ENCODE data around the gene SEMA6A. TPM values are rescaled to one million over a fixed set of nuclear protein-coding genes. Genes with fewer than 3 reads are reported as not detected.

SEMA6A gene
- total RNA-seq, 4 donors from 2014 or later: 2.5 to 6.5 (median 2.7) TPM

DNA sequence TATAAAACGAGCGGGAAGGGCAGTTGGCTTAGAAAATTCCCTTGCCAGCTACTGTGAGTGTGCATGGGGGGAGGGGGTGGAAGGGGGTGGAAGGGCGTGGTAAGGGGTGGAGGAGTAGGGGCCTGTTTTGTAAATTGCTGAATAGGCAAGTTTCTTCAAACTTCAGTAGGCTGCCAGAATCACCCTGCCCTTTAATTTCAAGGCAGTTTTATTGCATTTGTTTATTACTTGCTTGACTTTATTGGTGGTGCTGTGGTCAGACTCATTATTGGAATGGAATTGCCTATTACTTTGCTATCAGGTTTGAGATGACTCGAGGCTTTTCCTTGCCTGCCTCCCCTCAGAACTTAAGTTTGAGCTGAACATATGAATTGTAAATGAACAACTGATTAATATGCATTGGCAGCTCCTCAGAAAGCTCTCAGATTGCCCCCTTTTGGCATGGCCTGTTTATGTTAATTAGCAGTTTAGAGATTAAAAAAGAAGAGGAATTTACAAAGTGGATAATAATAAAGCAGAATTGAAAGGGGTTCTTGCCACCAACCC lies 76.0 kb downstream of the SEMA6A start:
- Histone ChIP-seq H3K27me3 (no peaks in the 10 kb centered on the region), H3K27ac (no peak overlapping the region), H3K36me3 (no peaks in the 10 kb centered on the region), H3K4me1 (peaks cover 0 to 8% of the 10 kb centered on the region in 2 donors), H3K4me3 (no peak overlapping the region), H3K9me3 (no peaks in the 10 kb centered on the region)
- TF ChIP-seq POLR2A (IDR thresholded peaks at IDR 0.05): no peak
- TF ChIP-seq, protein P1, sequence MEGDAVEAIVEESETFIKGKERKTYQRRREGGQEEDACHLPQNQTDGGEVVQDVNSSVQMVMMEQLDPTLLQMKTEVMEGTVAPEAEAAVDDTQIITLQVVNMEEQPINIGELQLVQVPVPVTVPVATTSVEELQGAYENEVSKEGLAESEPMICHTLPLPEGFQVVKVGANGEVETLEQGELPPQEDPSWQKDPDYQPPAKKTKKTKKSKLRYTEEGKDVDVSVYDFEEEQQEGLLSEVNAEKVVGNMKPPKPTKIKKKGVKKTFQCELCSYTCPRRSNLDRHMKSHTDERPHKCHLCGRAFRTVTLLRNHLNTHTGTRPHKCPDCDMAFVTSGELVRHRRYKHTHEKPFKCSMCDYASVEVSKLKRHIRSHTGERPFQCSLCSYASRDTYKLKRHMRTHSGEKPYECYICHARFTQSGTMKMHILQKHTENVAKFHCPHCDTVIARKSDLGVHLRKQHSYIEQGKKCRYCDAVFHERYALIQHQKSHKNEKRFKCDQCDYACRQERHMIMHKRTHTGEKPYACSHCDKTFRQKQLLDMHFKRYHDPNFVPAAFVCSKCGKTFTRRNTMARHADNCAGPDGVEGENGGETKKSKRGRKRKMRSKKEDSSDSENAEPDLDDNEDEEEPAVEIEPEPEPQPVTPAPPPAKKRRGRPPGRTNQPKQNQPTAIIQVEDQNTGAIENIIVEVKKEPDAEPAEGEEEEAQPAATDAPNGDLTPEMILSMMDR (IDR thresholded peaks at IDR 0.05 in 4 of 5, conservative IDR thresholded peaks at IDR 0.05 in 1 of 5): no peak
- intact Hi-C loops (cut with DNase I; ENCODE audit: low total_unique reads) (no loop called here), in situ Hi-C loops (cut with MboI; ENCODE audit: low sequenced_read_pairs in 4 of 4) (no loop called here)
- ATAC-seq: no peak
- DNase-seq: no peak

DNA sequence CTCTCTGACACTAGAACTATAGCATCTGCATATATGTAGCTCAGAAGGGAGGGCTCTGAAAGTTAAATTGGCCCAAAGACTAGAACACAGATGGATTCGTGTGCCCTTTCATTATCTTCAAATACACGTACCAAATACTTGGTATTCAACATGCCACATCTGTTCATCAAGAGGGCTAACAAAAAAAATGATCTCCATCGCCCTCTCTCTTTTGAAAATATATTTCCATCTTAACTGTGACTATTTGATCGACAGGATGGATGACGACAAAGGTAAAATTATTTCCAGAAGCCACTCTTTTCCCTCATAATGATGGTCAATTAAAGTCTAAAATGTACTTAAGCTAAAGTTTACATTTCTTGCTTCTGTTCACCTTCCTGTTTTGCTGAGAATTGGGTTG lies 77.0 kb downstream of the SEMA6A start:
- no peak overlapping the region for H3K4me3 ChIP-seq
- DNase-seq (no peak), ATAC-seq (no peak)
- no peaks in the 10 kb centered on the region for H3K27me3 ChIP-seq
- no peaks in the 10 kb centered on the region for H3K9me3 ChIP-seq
- intact Hi-C loops (cut with DNase I; ENCODE audit: low total_unique reads): no loop called here
- H3K36me3 ChIP-seq: no peaks in the 10 kb centered on the region
- in situ Hi-C loops (cut with MboI; ENCODE audit: low sequenced_read_pairs in 4 of 4): no loop called here
- H3K4me1 ChIP-seq: peaks cover 9 to 12% of the 10 kb centered on the region in 2 donors
- no peak overlapping the region for H3K27ac ChIP-seq
- TF ChIP-seq, protein P1 (IDR thresholded peaks at IDR 0.05 in 4 of 5, conservative IDR thresholded peaks at IDR 0.05 in 1 of 5): no peak
- no peak for TF ChIP-seq POLR2A (IDR thresholded peaks at IDR 0.05)

DNA sequence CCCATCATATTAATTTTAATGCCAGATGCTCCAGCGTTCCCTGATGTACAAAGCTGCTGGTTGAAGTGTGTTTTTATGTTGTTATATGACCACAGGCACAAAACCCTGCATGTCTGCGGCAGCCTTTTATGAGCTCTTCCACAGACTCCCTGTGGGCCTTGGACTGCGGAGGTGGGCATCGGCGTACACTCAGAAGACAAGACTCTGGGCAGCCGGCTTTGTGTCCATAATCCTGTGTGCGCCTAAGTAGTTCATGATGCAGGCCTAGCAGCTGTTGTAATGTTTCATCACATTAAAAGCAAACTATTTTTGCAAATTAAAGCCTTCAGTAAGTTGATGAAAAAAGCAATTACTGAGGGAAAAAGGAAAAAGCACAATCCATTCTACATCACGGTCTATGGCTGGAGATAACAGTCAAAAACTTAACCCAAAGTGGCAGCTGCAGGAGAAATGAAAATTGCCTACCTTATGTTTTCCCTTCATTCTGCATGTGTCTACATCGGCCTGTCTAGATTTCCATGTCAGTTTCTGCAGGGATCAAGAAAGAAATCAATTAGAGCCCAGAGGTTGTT lies 78.8 kb downstream of the SEMA6A start:
- TF ChIP-seq POLR2A (IDR thresholded peaks at IDR 0.05): no peak
- TF ChIP-seq, protein P1 (IDR thresholded peaks at IDR 0.05 in 4 of 5, conservative IDR thresholded peaks at IDR 0.05 in 1 of 5): no peak
- H3K36me3 ChIP-seq: no peaks in the 10 kb centered on the region
- intact Hi-C loops (cut with DNase I; ENCODE audit: low total_unique reads): no loop called here

DNA sequence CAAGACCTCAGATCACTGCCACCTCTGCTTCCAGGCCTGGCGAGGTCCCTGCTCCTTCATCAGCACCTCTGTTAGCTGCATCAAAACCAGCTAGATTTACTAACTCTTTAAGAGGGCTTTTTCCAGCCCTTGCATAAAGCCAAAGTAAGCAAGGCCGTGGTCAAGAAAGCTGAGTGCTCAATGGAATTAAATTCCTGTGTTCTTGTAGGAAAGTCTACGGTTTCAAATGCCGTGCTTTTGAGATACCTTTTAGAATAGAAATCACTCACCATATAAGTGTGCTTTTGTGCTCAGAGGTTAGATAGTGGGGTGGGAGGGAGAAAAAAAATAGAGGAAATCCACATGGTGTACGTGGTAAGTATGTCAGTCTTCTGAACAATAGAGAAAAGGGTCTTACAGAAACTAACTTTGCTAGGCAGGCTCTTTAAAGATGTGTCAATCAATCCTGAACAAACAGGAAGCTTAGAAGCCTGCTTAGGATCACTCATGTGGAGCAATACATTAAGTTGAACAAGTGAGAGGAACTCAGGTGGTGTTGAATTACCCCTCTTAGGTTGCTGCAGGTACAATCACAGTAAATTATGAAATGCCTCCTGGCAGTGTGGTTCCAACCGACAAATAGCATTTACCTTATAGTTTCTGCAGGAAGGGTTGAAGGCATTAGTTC lies 79.7 kb downstream of the SEMA6A start:
- no peaks in the 10 kb centered on the region for H3K9me3 ChIP-seq
- in situ Hi-C loops (cut with MboI; ENCODE audit: low sequenced_read_pairs in 4 of 4): no loop called here
- peaks cover 22 to 23% of the 10 kb centered on the region in 2 donors for H3K4me1 ChIP-seq
- H3K27ac ChIP-seq: no peak overlapping the region
- TF ChIP-seq POLR2A (IDR thresholded peaks at IDR 0.05): no peak
- no peak overlapping the region for H3K4me3 ChIP-seq
- ATAC-seq: no peak
- H3K27me3 ChIP-seq: no peaks in the 10 kb centered on the region
- H3K36me3 ChIP-seq: no peaks in the 10 kb centered on the region
- DNase-seq: no peak
- intact Hi-C loops (cut with DNase I; ENCODE audit: low total_unique reads): no loop called here

More for the DNA sequence above, 78.8 kb downstream of the SEMA6A start:
- H3K27me3 ChIP-seq: no peaks in the 10 kb centered on the region
- H3K4me1 ChIP-seq: peaks cover 20 to 21% of the 10 kb centered on the region in 2 donors
- H3K27ac ChIP-seq: no peak overlapping the region
- no peak overlapping the region for H3K4me3 ChIP-seq
- in situ Hi-C loops (cut with MboI; ENCODE audit: low sequenced_read_pairs in 4 of 4): no loop called here
- ATAC-seq: no peak
- no peak for DNase-seq
- no peaks in the 10 kb centered on the region for H3K9me3 ChIP-seq

DNA sequence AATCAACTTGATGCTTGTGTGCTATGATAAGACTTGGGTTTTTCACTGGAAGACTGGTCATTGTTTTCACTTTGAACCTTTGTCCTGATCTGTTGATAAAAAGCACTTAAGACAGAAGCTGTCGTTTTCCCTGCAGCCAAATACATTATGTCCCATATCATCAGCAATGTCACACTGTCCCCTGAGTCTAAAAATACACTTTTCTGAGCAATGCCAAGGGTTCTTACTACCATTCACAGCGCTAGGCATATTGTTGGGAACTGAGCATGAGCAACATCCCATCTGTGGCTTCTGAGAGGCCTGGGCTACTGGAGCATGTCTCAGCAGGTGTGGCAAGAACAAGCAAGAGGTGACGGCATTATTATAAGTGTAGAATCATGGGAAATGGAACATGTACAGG lies 81.8 kb downstream of the SEMA6A start:
- DNase-seq (peak in 1 of 2 donors; percentile 18), ATAC-seq (peak; percentile 87 to 90)
- intact Hi-C loops (cut with DNase I; ENCODE audit: low total_unique reads) (no loop called here), in situ Hi-C loops (cut with MboI; ENCODE audit: low sequenced_read_pairs in 4 of 4) (no loop called here)
- Histone ChIP-seq H3K36me3 (no peaks in the 10 kb centered on the region), H3K4me3 (no peak overlapping the region), H3K27me3 (no peaks in the 10 kb centered on the region), H3K27ac (no peak overlapping the region), H3K4me1 (peaks cover 22 to 23% of the 10 kb centered on the region in 2 donors), H3K9me3 (no peaks in the 10 kb centered on the region)
- TF ChIP-seq, protein P1 (IDR thresholded peaks at IDR 0.05 in 4 of 5, conservative IDR thresholded peaks at IDR 0.05 in 1 of 5): no peak
- no peak for TF ChIP-seq POLR2A (IDR thresholded peaks at IDR 0.05)

All from gastrocnemius medialis (tissue), 4 donors.